Transverse colon (tissue), 4 donors: ENCODE results near the gene MPL. TPM values are rescaled to one million over a fixed set of nuclear protein-coding genes. Genes with fewer than 3 reads are reported as not detected.
A peak's percentile ranks its signal among the peaks of the same experiment; 100 is the strongest.

Experiments used
- DNase-seq: peaks from one replicate; pipeline ENCODE4 v3.0.0-alpha.2; 2019
- H3K27ac ChIP-seq, 4 donors: fragments of 200-600 bp; sonication (generic); 2 replicates each; pipeline ENCODE4 v1.5.1; 2016 to 2018; ENCODE audit warnings: inconsistent platforms in 4 of 4
- H3K27me3 ChIP-seq: fragments of 200-600 bp; sonication (generic); 2 replicates; pipeline ENCODE4 v1.5.1; 2017; ENCODE audit warnings: inconsistent platforms
- H3K36me3 ChIP-seq, 4 donors: fragments of 200-600 bp; sonication (generic); 2 replicates each; pipeline ENCODE4 v1.5.1; 2017 to 2019; ENCODE audit warnings: inconsistent platforms in 4 of 4
- H3K4me1 ChIP-seq, 4 donors: fragments of 200-600 bp; sonication (generic); 2 replicates each; pipeline ENCODE4 v1.5.1; 2017 to 2020; ENCODE audit warnings: inconsistent platforms in 4 of 4
- H3K4me3 ChIP-seq, 4 donors: fragments of 200-600 bp; sonication (generic); 1 replicate in 1 of 4; 2 replicates in 3 of 4; pipeline versions ENCODE4 v1.5.1 to v1.6.1; 2017 to 2019; ENCODE audit warnings: inconsistent platforms in 4 of 4
- H3K9me3 ChIP-seq, 2 donors: fragments of 200-600 bp; sonication (generic); 2 replicates each; pipeline ENCODE4 v1.5.1; 2017 to 2019; ENCODE audit warnings: inconsistent platforms in 2 of 2
- CTCF ChIP-seq, 5 experiments: fragments of 200-600 bp in 3 of 5; fragments of 450-650 bp in 2 of 5; sonication (generic) in 3 of 5; IDR thresholded peaks; 1 replicate in 2 of 5; 2 replicates in 3 of 5; pipeline ENCODE4 v1.5.1; 2016 to 2017; ENCODE audit warnings: antibody characterized with exemption in 5 of 5, inconsistent platforms in 3 of 5, mild to moderate bottlenecking in 2 of 5, moderate library complexity in 1 of 5
- EP300 ChIP-seq: sonication (generic); formaldehyde crosslinking; IDR thresholded peaks from one replicate; pipeline ENCODE4 v1.6.1; 2017; ENCODE audit warnings: antibody characterized with exemption, low read depth
- POLR2A ChIP-seq: fragments of 450-650 bp; IDR thresholded peaks from one replicate; pipeline ENCODE4 v1.6.1; 2016; ENCODE audit warnings: antibody characterized with exemption, mild to moderate bottlenecking, moderate library complexity
- POLR2AphosphoS5 ChIP-seq, 3 donors: sonication (generic); formaldehyde crosslinking; IDR thresholded peaks; one replicate each; pipeline ENCODE4 v1.6.1; 2016; ENCODE audit warnings: antibody characterized with exemption in 3 of 3
- WGBS, 2 donors: methylation state at CpG; one replicate each; pipeline ENCODE4 v1.1.5; 2018; ENCODE audit warnings: low coverage in 1 of 2; 5-methylcytosine and 5-hydroxymethylcytosine counted together
- in situ Hi-C, 4 donors: fragments of 200-750 bp; cut with MboI; loops; one replicate each; pipeline versions ENCODE4 v1.15.0 to v1.15.1; 2017; ENCODE audit warnings: low sequenced_read_pairs in 3 of 4, low pct_ligation_motif_present in 1 of 4, low pct_unique_long_range_greater_than_20kb in 1 of 4
- intact Hi-C: fragments of 100-400 bp; cut with DNase I; formaldehyde crosslinking; loops from one replicate; pipeline ENCODE4 v1.15.1; 2023; ENCODE audit warnings: low total_unique reads
- total RNA-seq, 4 donors: library from RNA; depleted of rRNA; stranded (reverse); fragments of >200 nt; gene quantifications; one replicate each; pipeline ENCODE4 v1.1.0, GENCODE V29; 2016

The MPL gene
- total RNA-seq, 4 donors from 2014 or later, result 0.32 TPM; not detected in 3

GRCh38 chr1:43379476-43379875 is 41.9 kb downstream of the MPL start:
- WGBS, 2 donors, result 90 to 97% methylated on average over 1 of the region's 1 CpG
- TF ChIP-seq CTCF (IDR thresholded peaks at IDR 0.05) (no peak), EP300 (no peak), POLR2A (no peak), POLR2AphosphoS5 (IDR thresholded peaks at IDR 0.05) (no peak)
- Histone ChIP-seq H3K4me3 (no peak overlapping the region), H3K4me1 (no peaks in the 10 kb centered on the region), H3K36me3 (peaks cover 0 to 17% (median 5%) of the 10 kb centered on the region in 4 donors), H3K27ac (no peak overlapping the region), H3K9me3 (no peaks in the 10 kb centered on the region), H3K27me3 (no peaks in the 10 kb centered on the region)
- no peak for DNase-seq
- in situ Hi-C loops, result no loop called here
- intact Hi-C loops, result no loop called here

GRCh38 chr1:43381612-43382011 is 44.0 kb downstream of the MPL start:
- Histone ChIP-seq H3K4me3 (no peak overlapping the region), H3K4me1 (no peaks in the 10 kb centered on the region), H3K36me3 (peaks cover 0 to 39% (median 15%) of the 10 kb centered on the region in 4 donors), H3K9me3 (no peaks in the 10 kb centered on the region), H3K27ac (peak overlapping the region in 1 of 4 donors; percentile 14), H3K27me3 (no peaks in the 10 kb centered on the region)
- no peak for TF ChIP-seq CTCF (IDR thresholded peaks at IDR 0.05)
- no peak for TF ChIP-seq POLR2A
- no peak for TF ChIP-seq EP300
- no peak for TF ChIP-seq POLR2AphosphoS5 (IDR thresholded peaks at IDR 0.05)
- DNase-seq, result no peak
- in situ Hi-C loops, result no loop called here
- WGBS, 2 donors, result 74 to 79% methylated on average over 2 to 3 of the region's 3 CpGs
- intact Hi-C loops, result no loop called here

- H3K9me3 ChIP-seq, result no peaks in the 10 kb centered on the region
- TF ChIP-seq CTCF (IDR thresholded peaks at IDR 0.05) (no peak), POLR2A (no peak), EP300 (no peak), POLR2AphosphoS5 (IDR thresholded peaks at IDR 0.05) (no peak)
- H3K4me1 ChIP-seq, result no peaks in the 10 kb centered on the region
- H3K36me3 ChIP-seq, result peaks cover 0 to 43% (median 16%) of the 10 kb centered on the region in 4 donors
- WGBS, 2 donors, result 67 to 69% methylated on average over 1 to 6 of the region's 6 CpGs
- no peaks in the 10 kb centered on the region for H3K27me3 ChIP-seq
- in situ Hi-C loops (no loop called here), intact Hi-C loops (no loop called here)
- DNase-seq, result no peak
- peak overlapping the region in 1 of 4 donors; percentile 14 for H3K27ac ChIP-seq
- no peak overlapping the region for H3K4me3 ChIP-seq
Measured at GRCh38 chr1:43382027-43382779, 44.6 kb downstream of the MPL start.

- DNase-seq, result no peak
Measured at GRCh38 chr1:43383449-43383848, 45.8 kb downstream of the MPL start.

More at GRCh38 chr1:43383449-43383848, 45.8 kb downstream of the MPL start:
- Histone ChIP-seq H3K9me3 (no peaks in the 10 kb centered on the region), H3K27ac (no peak overlapping the region), H3K4me1 (peaks cover 2 to 10% (median 9%) of the 10 kb centered on the region in 4 donors), H3K27me3 (no peaks in the 10 kb centered on the region), H3K4me3 (no peak overlapping the region), H3K36me3 (peaks cover 0 to 46% (median 16%) of the 10 kb centered on the region in 4 donors)
- in situ Hi-C loops, result no loop called here
- 80 to 91% methylated on average over 1 to 2 of the region's 2 CpGs for WGBS, 2 donors
- TF ChIP-seq POLR2A, result no peak
- TF ChIP-seq CTCF (IDR thresholded peaks at IDR 0.05), result peak in 2 of 5 experiments; percentile 3 to 17
- intact Hi-C loops, result no loop called here
